Spleen (tissue), 7 donors: ENCODE measurements around the gene CCDC157.

Source experiments
- POLR2A ChIP-seq, 3 donors: fragments of 450-650 bp; IDR thresholded peaks; one replicate each; pipeline ENCODE4 v1.5.1; 2017; ENCODE audit warnings: antibody characterized with exemption in 3 of 3, mild to moderate bottlenecking in 1 of 3
- TF ChIP-seq, protein P1 (sequence below), 11 experiments: fragments of 200-600 bp in 7 of 11; fragments of 450-650 bp in 4 of 11; sonication (generic) in 4 of 11; IDR thresholded peaks in 8 of 11; conservative IDR thresholded peaks in 3 of 11; 1 replicate in 7 of 11; 2 replicates in 4 of 11; pipeline versions ENCODE4 v1.4.0 to v1.8.0; 2016 to 2021; ENCODE audit warnings: antibody characterized with exemption in 11 of 11, inconsistent platforms in 4 of 11, mild to moderate bottlenecking in 1 of 11
- donor health status: DM: no; HTN: no; CAD: no; lungs with moderate emphysema.
- donor health status: DM: no; HTN: no; CAD: no.
- donor health status: DM: no; HTN: no; CAD: no.

DNA sequence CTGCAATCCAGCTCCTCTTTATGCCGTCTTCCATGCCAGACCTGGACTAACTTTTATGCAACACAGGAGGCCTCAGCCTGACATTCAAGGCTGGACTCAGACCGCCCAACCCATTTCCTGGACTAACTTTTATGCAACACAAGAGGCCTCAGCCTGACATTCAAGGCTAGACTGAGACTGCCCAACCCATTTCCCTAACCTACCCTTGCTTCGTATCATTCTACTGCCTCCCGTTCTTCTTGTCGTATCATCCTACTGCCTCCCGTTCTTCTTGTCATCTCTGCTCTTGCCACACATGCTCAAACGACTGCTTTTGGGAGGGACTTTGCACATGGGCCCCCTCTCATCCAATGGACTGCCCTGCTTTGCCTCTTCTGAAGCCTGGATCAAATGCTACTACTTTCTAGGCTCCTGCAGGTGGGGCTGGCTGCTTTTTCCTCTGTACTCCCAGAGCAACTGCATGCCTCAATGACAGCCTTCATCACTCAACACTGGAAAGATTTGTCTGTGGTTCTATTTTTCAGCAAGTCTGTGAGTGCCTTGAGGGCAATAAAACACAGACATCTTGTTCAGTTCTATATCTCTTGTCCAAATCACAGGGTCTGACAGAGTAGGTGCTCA is 37.9 kb upstream of the CCDC157 start:
- TF ChIP-seq POLR2A (IDR thresholded peaks at IDR 0.05): no peak
- TF ChIP-seq, protein P1, sequence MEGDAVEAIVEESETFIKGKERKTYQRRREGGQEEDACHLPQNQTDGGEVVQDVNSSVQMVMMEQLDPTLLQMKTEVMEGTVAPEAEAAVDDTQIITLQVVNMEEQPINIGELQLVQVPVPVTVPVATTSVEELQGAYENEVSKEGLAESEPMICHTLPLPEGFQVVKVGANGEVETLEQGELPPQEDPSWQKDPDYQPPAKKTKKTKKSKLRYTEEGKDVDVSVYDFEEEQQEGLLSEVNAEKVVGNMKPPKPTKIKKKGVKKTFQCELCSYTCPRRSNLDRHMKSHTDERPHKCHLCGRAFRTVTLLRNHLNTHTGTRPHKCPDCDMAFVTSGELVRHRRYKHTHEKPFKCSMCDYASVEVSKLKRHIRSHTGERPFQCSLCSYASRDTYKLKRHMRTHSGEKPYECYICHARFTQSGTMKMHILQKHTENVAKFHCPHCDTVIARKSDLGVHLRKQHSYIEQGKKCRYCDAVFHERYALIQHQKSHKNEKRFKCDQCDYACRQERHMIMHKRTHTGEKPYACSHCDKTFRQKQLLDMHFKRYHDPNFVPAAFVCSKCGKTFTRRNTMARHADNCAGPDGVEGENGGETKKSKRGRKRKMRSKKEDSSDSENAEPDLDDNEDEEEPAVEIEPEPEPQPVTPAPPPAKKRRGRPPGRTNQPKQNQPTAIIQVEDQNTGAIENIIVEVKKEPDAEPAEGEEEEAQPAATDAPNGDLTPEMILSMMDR (IDR thresholded peaks at IDR 0.05 in 8 of 11, conservative IDR thresholded peaks at IDR 0.05 in 3 of 11): no peak
